HCEC 1CT (cell line): ENCODE results near the gene TOM1L2.
"Not testable (repeated sequence)": the region's sequence is repeated elsewhere in the genome, so short reads cannot be mapped to it uniquely, and the experiment has no call there.

ENCODE experiments used
- DNase-seq: peaks from one replicate; pipeline ENCODE4 v3.0.0-alpha.2; 2017

Gene TOM1L2

DNA sequence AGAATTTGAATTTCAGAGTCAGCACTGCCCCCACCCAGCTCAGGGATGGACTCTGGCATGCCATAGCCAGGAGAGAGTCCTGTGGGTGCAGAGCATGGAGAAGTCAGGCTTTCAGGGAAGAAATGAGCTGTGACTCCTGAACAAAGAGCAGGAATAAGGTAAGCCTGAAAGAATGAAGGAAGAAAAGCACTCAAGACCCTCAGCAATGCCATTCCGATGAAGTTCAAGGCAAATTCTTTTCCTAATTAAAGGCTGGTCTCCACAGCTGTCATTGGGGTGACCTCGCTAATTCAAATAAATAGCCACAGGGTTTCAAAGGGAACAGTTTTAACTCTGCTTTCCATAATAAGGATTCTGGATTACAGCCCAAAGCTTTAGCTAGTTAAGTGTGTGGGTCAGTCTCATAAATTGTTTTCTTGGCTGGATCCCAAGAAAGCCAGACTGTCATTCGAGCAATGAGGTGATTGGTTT lies 31.7 kb downstream of the TOM1L2 start:
- DNase-seq, result peak; percentile 38

DNA sequence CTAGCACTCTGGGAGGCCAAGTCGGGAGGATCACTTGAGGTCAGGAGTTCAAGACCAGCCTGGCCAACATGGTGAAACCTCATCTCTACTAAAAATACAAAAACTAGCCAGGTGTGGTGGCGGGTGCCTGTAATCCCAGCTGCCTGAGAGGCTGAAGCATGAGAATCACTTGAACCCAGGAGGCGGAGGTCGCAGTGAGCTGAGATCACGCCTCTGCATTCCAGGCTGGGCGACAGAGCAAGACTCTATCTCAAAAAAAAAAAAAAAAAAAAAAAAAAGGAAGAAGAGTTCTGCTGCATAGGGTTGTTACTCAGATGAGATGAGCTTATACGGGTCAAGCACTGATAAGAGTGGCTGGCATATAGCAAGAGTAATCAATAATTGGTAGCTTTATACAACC lies 32.3 kb downstream of the TOM1L2 start:
- DNase-seq, result not testable (repeated sequence)

DNA sequence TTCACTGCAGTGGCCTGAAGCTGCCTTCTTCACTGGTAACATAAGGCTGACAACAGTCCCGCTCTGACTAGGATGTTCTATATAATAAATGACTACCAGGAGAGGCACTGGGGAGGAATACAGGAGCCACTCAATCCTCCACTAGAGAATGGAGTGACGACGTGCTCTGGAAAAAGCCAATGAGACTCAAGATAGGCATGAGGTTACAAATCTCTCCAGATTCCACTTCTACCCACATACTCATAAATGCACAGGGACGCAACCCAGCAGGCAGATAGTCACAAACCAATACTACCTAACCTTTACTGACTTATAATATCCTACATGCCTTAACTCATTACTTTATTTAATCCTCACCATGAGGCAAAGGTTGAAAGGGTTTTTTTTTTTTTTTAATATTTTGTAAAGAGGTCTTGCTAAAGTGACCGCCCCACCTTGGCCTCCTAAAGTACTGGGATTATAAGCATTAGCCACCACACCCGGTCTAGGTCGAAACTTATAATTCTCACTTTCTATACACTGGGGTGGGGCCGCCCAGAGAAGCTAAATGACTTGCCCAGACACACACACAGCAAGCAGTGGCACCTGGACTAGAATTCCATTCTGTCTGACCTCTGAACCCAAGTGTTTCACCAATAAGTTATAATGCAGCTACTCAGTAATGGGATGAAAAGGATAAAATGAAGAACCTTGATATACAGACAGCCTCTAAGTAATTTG lies 33.7 kb downstream of the TOM1L2 start:
- no peak for DNase-seq

DNA sequence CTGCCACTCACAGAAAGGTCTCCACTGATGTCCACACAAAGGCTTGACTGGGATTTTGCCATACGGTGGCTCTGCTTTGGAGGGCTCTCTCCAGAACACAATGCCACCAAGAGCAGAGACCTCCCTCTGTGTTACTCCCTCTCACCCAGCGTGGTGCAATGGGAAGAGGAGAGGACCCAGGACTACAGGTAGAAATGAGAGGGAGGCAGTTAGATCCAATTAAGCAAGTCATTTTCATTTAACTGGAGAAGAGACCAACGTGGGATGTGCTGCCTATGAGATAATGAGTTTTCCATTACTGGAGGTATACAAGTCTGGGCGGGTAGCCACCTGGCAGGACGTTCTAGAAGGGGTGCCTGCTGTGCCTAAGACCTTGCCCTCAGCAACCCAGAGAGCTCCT lies 34.2 kb downstream of the TOM1L2 start:
- no peak for DNase-seq

DNA sequence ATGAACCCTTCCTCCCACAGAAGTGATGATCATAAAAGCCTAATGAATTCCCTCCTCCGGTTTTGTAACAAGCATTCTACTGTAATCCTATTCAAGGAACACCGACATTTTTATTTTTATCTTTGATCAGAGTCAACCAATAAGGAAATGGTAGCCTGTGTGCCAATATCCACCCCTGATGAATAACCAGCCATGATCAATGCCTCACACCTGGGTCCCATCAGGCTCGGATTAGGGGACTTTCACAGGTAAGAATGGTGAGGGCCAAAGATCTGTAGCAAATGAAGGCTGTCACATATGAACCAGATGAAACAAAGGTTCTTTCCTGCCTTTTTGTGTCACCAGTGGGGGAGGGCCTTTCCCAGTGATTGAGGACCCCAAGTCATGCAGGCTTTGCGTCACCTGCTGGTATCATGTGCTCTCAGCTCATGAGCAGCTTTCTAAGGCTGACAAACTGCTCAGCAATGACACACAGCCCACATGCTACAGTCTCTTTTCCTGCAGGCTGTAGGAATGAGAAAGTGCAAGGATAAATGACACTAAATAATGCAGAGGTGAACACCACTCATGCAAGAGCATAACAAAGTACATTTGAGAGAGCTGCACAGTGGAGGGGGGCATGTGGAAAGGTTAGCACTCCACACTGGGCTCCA lies 34.9 kb downstream of the TOM1L2 start:
- DNase-seq, result no peak

DNA sequence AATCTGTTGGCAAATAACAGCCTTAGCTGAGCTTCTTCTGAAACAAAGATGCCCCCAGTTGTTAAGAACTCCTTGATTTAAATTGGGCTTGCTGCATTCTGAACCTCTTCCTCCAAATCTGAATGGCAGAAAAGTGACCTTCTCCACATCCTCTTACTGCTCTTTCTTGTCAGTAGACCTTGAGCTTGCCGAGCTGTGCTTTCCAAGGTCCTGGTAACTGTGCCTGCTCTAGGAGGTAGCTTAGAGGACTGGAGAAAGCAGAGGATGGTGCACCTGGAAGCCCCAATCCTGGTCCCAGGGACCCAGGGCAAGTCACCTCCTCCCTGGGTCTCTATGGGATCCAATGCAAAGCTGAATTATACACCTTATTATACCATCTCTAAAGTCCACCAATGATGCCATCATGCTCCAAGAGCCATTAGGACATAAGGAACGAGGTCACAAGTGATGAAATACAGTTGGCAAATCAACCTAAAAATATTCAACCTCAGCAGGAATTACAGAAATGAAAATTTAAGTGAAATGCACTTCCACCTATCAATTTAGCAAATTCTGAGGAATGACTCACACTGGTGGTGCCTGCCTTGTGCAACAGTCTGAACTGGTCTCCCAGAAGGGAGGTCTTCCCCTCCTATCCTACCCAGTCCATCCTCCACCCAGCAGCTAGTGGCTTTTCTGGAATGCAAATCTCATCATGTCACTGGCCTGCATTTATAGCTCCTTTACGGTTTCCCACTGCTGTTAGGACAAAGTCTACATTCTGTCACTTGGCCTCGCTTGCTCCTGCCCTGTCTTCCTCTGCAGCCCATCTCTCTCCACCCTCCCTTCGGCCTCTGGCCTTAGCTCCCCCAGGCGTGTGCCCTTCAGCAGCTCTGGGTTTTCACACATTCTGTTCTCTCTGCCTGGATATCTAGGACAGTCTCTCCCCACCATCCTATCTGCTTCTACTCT lies 36.6 kb downstream of the TOM1L2 start:
- peak; percentile 93 for DNase-seq

DNA sequence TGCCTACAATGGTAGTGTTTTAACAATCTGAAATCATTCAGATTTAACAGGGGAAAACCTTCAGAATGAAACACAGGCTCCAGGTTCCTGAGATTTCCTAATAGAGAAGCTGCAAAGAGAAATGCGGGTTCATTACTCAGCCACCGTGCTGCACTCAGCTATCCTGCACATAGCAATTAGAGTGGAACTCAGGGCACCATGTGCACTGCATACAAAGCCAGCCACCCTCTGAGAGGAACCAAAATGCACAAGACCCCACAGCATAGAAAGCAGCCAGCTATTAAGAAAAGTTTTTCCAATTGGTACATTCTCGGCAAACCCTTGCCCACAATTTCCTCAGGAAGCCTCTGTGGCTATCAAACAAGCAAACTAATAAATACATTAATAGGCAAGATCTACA lies 37.4 kb downstream of the TOM1L2 start:
- no peak for DNase-seq

DNA sequence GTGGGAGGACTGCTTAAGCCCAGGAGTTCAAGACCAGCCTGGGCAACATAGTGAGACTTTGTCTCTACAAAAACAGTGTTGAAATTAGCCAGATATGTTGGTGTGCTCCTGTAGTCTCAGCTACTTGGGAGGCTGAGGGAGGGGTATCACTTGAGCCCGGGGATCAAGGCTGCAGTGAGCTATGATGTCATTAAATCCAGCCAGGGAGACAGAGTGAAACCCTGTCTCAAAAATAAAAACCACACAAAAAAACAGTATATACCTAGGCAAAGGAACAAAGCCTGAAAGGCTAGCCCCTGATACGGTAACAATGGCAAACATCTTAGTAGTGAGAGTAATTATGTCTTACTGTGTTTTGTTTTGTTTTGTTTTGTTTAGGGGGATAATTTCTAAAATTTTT lies 38.0 kb downstream of the TOM1L2 start:
- no peak for DNase-seq

DNA sequence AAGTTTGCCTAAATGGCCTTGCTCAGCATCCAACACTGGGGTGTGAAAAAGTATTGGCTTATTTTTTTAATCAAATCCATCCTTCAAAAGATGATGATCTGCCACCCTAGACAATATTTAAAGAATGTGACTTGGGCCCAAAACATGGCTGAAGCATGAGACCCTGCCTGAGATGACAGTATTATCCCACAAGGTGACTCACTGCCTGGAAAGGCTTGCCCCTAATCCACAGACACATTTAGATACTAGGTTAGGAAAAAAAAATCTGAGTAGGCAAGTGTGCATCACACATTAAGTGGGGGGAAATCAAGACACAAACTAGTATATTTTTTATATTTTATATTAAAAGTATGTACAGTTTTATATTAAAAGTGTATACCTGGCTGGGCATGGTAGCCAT lies 38.4 kb downstream of the TOM1L2 start:
- DNase-seq, result peak; percentile 57

DNA sequence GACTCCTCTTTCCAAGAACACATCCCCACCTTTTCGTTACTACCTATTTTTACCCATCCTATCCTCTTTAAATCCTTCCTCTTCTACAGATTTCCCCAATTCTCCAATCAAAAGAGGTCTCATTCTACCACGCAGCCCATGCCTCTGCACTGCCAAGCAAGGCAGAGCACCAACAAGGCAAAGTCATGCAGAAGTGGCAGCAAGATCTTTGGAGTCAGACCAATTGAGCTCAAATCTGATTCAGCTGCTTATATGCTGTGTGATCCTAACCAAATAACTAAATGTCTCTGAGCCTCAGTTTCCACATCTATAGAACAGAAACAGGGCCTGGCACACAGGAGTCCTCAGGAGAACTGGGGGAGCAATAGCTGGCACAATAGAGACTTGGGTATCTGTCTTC lies 41.0 kb downstream of the TOM1L2 start:
- DNase-seq, result no peak

DNA sequence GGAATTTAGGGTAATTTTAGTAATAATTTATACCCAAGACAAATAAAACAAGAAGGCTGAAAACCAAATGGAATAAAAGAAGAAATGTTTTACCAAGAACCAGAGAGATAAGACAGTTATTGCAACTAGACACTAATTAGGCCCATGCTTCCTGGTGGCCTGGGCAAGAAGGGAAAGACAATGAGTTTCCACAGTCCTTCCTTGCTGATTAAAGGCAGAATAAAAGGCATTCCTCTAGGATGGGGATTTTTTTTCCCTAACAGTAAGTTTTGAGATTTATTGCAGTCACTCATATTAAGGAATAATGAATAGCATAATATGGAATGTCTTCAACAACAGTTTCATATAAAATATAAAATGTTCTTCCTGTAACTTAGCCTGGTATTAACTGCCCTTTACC lies 41.5 kb downstream of the TOM1L2 start:
- no peak for DNase-seq

DNA sequence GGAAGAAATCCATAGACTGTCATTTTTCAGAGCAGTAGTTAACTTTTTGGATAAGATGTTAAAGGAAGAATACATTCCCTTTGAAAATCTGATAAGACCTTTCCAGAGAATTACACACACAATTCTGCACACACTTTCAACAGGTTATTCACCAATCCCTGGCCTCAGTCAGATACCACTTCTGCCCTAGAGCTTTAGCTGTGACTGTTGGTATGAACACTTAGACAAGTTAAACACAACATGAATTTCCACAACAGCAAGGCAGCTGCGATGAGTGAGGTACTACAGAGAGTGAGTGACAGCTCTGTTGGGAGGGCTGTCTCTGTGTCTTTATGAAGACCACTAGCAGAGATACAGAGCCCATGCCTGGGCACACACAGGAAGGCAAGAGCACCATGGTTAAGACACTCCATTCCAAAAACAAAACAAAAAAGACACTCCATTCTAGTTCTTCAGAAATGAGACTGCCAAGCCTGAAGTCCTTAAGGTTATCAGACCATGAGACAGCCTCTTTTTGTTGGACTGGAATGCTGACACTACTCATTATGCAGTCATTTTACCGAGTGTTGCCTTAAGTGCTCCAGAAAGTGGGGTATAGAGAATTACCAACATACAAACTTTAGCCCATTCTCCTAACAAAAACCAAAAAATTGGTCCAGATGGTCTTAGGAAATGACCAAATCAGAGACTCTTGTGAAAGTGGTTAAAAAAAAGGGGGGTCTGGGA lies 42.4 kb downstream of the TOM1L2 start:
- no peak for DNase-seq

DNA sequence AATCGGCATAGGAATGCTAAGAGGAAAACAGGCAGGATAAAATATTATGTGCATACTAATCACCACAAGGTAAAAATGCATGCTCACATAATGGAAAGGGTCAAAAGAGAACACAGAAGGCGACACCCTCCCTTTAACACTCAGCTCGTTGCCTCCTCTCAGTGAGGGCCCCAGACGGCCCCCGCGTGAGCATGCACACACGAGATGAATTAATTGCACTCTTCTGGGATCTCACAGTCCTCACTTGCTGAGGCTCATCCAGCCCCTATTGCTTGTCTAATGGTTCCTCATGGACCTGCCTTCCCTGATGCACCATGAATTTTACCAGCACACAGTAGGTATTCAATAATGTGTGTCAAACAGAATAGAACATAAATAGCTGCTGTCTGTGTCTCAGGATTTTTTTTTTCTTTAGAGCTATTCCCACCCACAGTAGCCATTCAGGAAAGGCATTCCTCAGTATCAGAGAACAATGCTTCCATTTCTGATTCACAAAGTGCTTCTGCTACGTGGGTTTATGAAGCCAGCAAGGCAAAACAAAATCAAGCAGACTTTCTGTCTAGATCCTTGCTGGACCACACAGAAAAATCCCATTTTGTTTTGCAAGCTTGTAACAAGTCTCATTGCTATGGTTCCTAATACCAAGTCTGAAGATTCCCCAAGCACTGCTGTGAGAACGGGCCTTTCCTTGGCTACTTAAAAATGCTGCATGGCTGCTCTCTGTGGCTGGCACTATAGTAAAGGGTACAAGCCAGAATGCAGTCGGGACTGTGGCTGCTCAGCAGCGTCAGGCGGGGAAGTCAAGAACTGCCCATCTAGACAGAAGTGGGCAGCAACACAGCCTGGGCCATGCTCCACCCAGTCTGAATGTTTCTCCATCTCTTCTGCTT lies 43.6 kb downstream of the TOM1L2 start:
- DNase-seq, result no peak

DNA sequence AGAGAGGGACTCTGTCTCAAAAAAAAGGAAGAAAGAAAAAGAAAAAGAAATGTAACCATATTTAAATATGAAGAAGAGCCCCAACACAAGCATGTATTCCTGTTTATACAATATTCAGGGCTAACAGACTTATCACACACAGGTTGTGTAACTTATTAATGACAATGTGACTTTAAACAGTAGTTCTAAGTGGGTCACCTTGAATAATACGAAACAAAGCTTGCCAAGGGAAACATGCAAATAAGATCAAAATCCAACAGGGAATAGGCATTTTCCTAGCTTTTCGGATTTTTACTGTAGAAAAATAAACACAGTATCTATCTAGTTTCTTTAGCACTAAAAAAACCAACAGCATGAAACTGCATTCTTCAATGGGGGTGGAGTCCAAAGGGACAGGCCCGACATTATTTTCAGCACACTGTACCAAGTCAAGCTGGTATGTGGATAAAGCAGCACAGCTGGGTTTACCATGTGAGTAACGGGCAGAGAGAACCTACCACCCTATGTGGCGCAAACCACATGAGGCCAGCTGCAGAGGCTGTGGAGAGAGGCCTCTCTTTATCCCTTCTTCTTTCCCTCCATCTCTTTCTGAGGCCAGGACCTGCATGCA lies 45.3 kb downstream of the TOM1L2 start:
- DNase-seq, result no peak

DNA sequence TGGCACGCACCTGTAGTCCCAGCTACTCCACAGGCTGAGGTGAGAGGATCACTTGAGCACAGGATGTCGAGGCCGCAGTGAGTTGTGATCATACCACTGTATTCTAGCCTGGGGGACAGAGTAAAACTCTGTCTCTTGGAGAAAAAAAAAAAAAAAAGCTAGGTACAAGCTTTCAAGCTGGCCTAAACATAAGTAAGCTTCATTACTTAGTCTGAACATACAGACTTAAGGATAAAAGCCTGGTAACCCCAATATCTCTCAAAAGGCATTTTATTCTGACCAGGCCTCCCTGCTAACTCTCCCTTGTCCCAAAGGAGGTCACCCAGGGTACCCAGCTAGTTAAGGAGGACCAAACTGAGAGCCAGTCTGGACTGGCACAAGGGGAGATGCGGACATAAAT lies 46.2 kb downstream of the TOM1L2 start:
- no peak for DNase-seq

DNA sequence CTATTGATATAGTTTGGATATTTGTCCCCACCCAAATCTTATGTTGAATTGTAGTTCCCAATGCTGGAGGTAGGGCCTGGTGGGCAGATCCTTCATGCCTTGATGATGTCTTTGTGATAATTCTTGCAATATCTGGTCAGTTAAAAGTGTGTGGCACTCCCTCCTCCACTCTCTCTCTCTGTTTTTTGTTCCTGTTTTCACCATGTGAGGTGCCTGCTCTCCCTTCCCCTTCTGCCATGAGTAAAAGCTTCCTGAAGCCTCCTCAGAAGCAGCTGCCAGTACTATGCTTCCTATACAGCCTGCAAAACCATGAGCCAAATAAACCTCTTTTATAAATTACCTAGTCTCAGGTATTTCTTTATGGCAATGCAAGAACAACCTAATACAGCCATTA lies 47.3 kb downstream of the TOM1L2 start:
- DNase-seq, result no peak

DNA sequence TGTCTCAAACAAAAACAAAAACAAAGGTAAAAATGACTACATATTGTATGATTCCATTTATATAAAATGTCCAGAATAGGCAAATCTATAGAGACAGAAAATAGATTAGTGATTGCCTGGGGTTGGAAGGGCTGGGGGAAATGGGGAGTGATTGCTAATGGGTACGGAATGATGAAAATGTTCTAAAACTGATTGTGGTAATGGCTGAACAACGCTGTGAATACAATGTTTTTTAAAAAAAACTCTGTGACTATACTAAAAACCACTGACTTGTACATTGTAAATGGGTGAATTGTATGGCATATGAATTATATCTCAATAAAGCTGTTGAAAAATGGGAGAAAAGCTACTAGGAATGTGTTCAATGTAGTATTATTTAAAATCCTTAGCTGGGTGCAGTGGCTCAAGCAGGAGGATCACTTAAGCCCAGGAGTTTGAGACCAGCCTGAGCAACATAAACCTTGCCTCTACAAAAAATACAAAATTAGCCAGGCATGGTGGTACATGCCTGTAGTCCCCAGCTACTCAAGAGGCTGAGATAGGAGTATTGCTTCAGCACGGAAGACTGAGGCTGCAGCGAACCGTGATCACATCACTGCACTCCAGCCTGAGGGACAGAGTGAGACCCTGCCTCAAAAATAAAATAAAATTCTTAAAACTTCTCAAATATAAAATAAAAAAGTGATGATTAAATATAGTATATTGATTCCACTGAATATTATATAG lies 47.9 kb downstream of the TOM1L2 start:
- peak; percentile 57 for DNase-seq

DNA sequence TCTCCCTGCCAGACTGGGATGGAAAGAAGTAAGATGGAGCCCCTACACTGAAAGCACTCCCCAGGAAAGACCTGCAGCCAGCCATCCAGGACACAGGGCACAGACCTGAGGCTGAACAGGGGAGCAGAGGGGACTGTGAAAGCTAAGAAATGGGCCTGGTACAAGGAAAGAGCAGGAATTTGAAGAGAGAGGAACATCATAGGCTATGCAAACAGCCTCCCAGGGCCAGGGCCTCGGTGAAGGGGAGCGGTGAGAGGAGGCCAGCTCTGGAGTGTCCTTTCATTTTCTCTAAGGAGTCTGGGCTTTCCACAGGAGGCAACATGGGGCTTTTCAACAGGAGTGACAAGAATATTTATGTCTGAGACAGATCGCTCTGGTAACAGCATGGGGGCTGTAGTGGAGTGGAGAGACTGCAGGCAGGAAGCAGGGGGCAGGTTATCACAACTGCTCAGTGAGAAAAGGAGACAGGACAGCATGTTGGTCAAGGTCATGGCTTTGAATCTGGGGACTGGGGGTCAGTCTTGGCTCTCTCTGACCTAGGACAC lies 50.1 kb downstream of the TOM1L2 start:
- no peak for DNase-seq

DNA sequence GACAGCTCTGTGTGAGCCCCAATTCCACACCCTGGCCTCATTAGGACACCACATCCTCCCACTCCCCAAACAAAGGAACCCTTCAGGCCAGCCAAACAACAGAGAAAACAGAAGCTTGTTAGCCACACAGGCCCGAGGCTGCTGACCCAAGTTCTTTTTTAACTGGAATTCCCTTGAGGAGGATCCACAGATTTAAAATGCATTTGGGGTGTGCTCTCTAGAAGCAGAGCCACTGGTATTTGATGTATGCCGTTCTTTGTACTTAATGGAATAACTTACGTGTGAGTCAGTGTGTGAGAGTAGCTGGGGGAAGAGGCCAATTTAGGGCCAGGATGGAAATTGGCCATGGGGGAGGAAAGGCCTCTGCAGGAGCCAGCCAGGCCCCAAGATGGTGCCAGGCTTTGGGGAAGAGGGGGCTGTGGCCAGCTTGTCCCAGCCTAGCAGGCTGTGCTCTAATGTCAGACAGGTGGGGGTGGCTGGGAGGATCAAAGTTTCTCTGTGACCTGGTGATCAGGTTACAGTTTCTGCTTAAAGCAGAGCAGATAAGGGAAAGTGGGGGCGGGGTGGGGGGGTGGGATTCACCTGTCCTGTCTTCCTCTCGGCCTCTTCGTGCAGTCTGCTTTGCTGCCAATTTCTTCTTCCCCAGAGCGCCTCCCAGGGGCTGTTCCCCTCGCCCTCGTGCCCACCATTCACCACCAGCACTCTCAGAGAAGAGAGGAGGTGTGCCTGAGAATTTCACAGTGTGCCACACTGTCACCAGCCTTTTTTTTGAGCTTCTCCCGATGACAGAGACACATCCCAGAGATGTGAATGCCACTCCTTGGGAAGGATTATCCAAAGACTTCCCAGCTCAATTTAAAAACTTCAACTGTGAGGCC lies 50.8 kb downstream of the TOM1L2 start:
- DNase-seq, result peak; percentile 97
